KOPT-K1 (cell line): Measurements from ENCODE around the gene INTS12.
"Not testable (repeated sequence)": the region's sequence is repeated elsewhere in the genome, so short reads cannot be mapped to it uniquely, and the experiment has no call there.

Experiments
- H3K27ac ChIP-seq: fragments of 200-600 bp; sonication (generic); 2 replicates; pipeline ENCODE4 v1.5.1; 2016; ENCODE audit warnings: antibody characterized with exemption, mild to moderate bottlenecking, low read depth, low read length; ENCODE audit not compliant: poor library complexity, severe bottlenecking
- H3K36me3 ChIP-seq: fragments of 200-600 bp; sonication (generic); 2 replicates; pipeline ENCODE4 v1.5.1; 2017; ENCODE audit warnings: antibody characterized with exemption, mild to moderate bottlenecking, low read length, moderate library complexity; ENCODE audit not compliant: insufficient read depth
- H3K9me3 ChIP-seq: fragments of 200-600 bp; sonication (generic); 2 replicates; pipeline ENCODE4 v1.5.1; 2017; ENCODE audit warnings: antibody characterized with exemption, low read length, mild to moderate bottlenecking; ENCODE audit not compliant: insufficient read depth, poor library complexity, severe bottlenecking

The INTS12 gene

GRCh38 chr4:105710012-105710600 is 1.6 kb upstream of the INTS12 start:
- Histone ChIP-seq H3K27ac (no peak overlapping the region), H3K9me3 (no peaks in the 10 kb centered on the region), H3K36me3 (no peaks in the 10 kb centered on the region)

- Histone ChIP-seq H3K27ac (peak overlapping the region; percentile 64), H3K36me3 (peaks cover 2% of the 10 kb centered on the region; the same call in 1 of the 2 replicates), H3K9me3 (no peaks in the 10 kb centered on the region)
Observed at GRCh38 chr4:105709081-105709450, 577 bp upstream of the INTS12 start.

- no peaks in the 10 kb centered on the region for H3K9me3 ChIP-seq
- H3K36me3 ChIP-seq = peaks cover 12% of the 10 kb centered on the region; the same call in 1 of the 2 replicates
- peak overlapping the region; percentile 64 for H3K27ac ChIP-seq
Observed at GRCh38 chr4:105707782-105708180, 708 bp downstream of the INTS12 start.

- Histone ChIP-seq H3K9me3 (no peaks in the 10 kb centered on the region), H3K36me3 (peaks cover 71% of the 10 kb centered on the region), H3K27ac (no peak overlapping the region)
Observed at GRCh38 chr4:105698607-105699006, 9.9 kb downstream of the INTS12 start.

GRCh38 chr4:105695832-105696231 is 12.7 kb downstream of the INTS12 start:
- not testable (repeated sequence) for H3K27ac ChIP-seq, H3K9me3 ChIP-seq
- H3K36me3 ChIP-seq = peaks cover 89% of the 10 kb centered on the region

- H3K36me3 ChIP-seq = peaks cover 98% of the 10 kb centered on the region
- not testable (repeated sequence) for H3K27ac ChIP-seq, H3K9me3 ChIP-seq
Observed at GRCh38 chr4:105694812-105695211, 13.7 kb downstream of the INTS12 start.

GRCh38 chr4:105686571-105686970 is 21.9 kb downstream of the INTS12 start:
- H3K36me3 ChIP-seq = peaks cover 93% of the 10 kb centered on the region
- no peak overlapping the region for H3K27ac ChIP-seq
- no peaks in the 10 kb centered on the region for H3K9me3 ChIP-seq

- peaks cover 62% of the 10 kb centered on the region for H3K36me3 ChIP-seq
- H3K27ac ChIP-seq = no peak overlapping the region
- H3K9me3 ChIP-seq = no peaks in the 10 kb centered on the region
Observed at GRCh38 chr4:105683038-105683437, 25.5 kb downstream of the INTS12 start.

GRCh38 chr4:105679186-105679585 is 29.3 kb downstream of the INTS12 start:
- H3K9me3 ChIP-seq = no peaks in the 10 kb centered on the region
- H3K27ac ChIP-seq = no peak overlapping the region
- peaks cover 27% of the 10 kb centered on the region for H3K36me3 ChIP-seq

- H3K27ac ChIP-seq = no peak overlapping the region
- H3K9me3 ChIP-seq = no peaks in the 10 kb centered on the region
- H3K36me3 ChIP-seq = peaks cover 12% of the 10 kb centered on the region
Observed at GRCh38 chr4:105677709-105678108, 30.8 kb downstream of the INTS12 start.

- Histone ChIP-seq H3K36me3 (no peaks in the 10 kb centered on the region), H3K9me3 (no peaks in the 10 kb centered on the region), H3K27ac (no peak overlapping the region)
Observed at GRCh38 chr4:105674011-105674410, 34.5 kb downstream of the INTS12 start.

GRCh38 chr4:105671301-105671700 is 37.2 kb downstream of the INTS12 start:
- H3K36me3 ChIP-seq = no peaks in the 10 kb centered on the region
- no peak overlapping the region for H3K27ac ChIP-seq
- H3K9me3 ChIP-seq = no peaks in the 10 kb centered on the region

- Histone ChIP-seq H3K27ac (no peak overlapping the region), H3K36me3 (no peaks in the 10 kb centered on the region), H3K9me3 (no peaks in the 10 kb centered on the region)
Observed at GRCh38 chr4:105670684-105671083, 37.8 kb downstream of the INTS12 start.

GRCh38 chr4:105666693-105667092 is 41.8 kb downstream of the INTS12 start:
- Histone ChIP-seq H3K27ac (no peak overlapping the region), H3K36me3 (no peaks in the 10 kb centered on the region), H3K9me3 (no peaks in the 10 kb centered on the region)

GRCh38 chr4:105662935-105663675 is 45.4 kb downstream of the INTS12 start:
- H3K36me3 ChIP-seq = no peaks in the 10 kb centered on the region

GRCh38 chr4:105661028-105661427 is 47.5 kb downstream of the INTS12 start:
- H3K27ac ChIP-seq = no peak overlapping the region
- H3K9me3 ChIP-seq = no peaks in the 10 kb centered on the region
- no peaks in the 10 kb centered on the region for H3K36me3 ChIP-seq

More at GRCh38 chr4:105662935-105663675, 45.4 kb downstream of the INTS12 start:
- H3K27ac ChIP-seq = no peak overlapping the region
- H3K9me3 ChIP-seq = no peaks in the 10 kb centered on the region
